Panc1 (cell line): ENCODE results near the gene ROR1. TPM values are rescaled to one million over a fixed set of nuclear protein-coding genes. Genes with fewer than 3 reads are reported as not detected.

Source experiments
- ATAC-seq: fragments of 200-7000 bp; cut with Tn5 transposase; 2 replicates; pipeline ENCODE4 v1.9.1; 2020; ENCODE audit warnings: mild to moderate bottlenecking, moderate library complexity
- BruUV-seq: library from RNA; stranded (reverse); fragments of 400-500 nt; replicated peaks from 2 replicates; lab custom pipeline; 2021; lab: Mats Ljungman, UMichigan
- CTCF ChIA-PET: fragments of 300-600 bp; sonication (Branson Sonifier 250); formaldehyde crosslinking; loops from one replicate; lab custom pipeline; 2022; ENCODE audit warnings: antibody characterized with exemption; lab: Charles Lee
- POLR2A ChIA-PET: fragments of 300-600 bp; sonication (Branson Sonifier 250); formaldehyde crosslinking; loops from one replicate; lab custom pipeline; 2022; ENCODE audit warnings: antibody characterized with exemption; lab: Charles Lee
- DNase-seq: peaks from one replicate; pipeline ENCODE4 v3.0.0-alpha.2; 2010; ENCODE audit warnings: low read depth, low spot score
- H3K27ac ChIP-seq: 2 replicates; pipeline ENCODE4 v1.5.1; 2011; ENCODE audit warnings: mild to moderate bottlenecking, low read length, inconsistent platforms
- H3K27me3 ChIP-seq: fragments of 200-500 bp; sonication (Bioruptor generic); 2 replicates; pipeline ENCODE4 v1.6.0; 2014; ENCODE audit warnings: low read length, inconsistent platforms; ENCODE audit not compliant: control insufficient read depth, insufficient read depth
- H3K36me3 ChIP-seq: fragments of 200-500 bp; sonication (Bioruptor generic); 2 replicates; pipeline ENCODE4 v1.5.1; 2014; ENCODE audit warnings: inconsistent platforms, mild to moderate bottlenecking, low read length, moderate library complexity; ENCODE audit not compliant: control insufficient read depth, insufficient read depth
- H3K4me1 ChIP-seq: 2 replicates; pipeline ENCODE4 v1.5.1; 2011; ENCODE audit warnings: inconsistent platforms, mild to moderate bottlenecking, low read length, moderate library complexity; ENCODE audit not compliant: control insufficient read depth, insufficient read depth
- H3K4me3 ChIP-seq, 2 experiments: 2 replicates each; pipeline ENCODE4 v1.5.1; 2011 to 2012; ENCODE audit warnings: low read depth in 2 of 2, low read length in 2 of 2, mild to moderate bottlenecking in 2 of 2, inconsistent platforms in 1 of 2, moderate library complexity in 1 of 2
- H3K9me3 ChIP-seq: fragments of 200-500 bp; sonication (Bioruptor generic); 2 replicates; pipeline ENCODE4 v1.5.1; 2014; ENCODE audit warnings: low read depth, mild to moderate bottlenecking, inconsistent platforms, low read length, moderate library complexity; ENCODE audit not compliant: control insufficient read depth, insufficient read depth
- CTCF ChIP-seq: fragments of 450-650 bp; IDR thresholded peaks from 2 replicates; pipeline ENCODE4 v1.5.1; 2017; ENCODE audit warnings: mild to moderate bottlenecking
- POLR2AphosphoS5 ChIP-seq: IDR thresholded peaks from 2 replicates; pipeline ENCODE4 v1.6.1; 2012; ENCODE audit warnings: mild to moderate bottlenecking, low read depth, low read length, moderate library complexity
- REST ChIP-seq, 2 experiments: IDR thresholded peaks; 2 replicates each; pipeline ENCODE4 v1.6.1; 2011 to 2012; ENCODE audit warnings: low read depth in 2 of 2, control low read depth in 1 of 2, low read length in 1 of 2, mild to moderate bottlenecking in 1 of 2, moderate library complexity in 1 of 2; ENCODE audit not compliant: insufficient read depth in 1 of 2
- SIN3A ChIP-seq: IDR thresholded peaks from 2 replicates; pipeline ENCODE4 v1.6.1; 2012; ENCODE audit warnings: low read depth, mild to moderate bottlenecking, low read length, moderate library complexity, borderline replicate concordance; ENCODE audit not compliant: insufficient read depth
- TCF7L2 ChIP-seq: IDR thresholded peaks from 2 replicates; pipeline ENCODE4 v1.6.1; 2011; ENCODE audit warnings: mild to moderate bottlenecking, low read depth, low read length, inconsistent platforms
- in situ Hi-C: cut with HindIII; loops from 2 replicates; pipeline ENCODE4 v1.10.0; 2016; ENCODE audit warnings: low sequenced_read_pairs, low pct_unique_long_range_greater_than_20kb
- intact Hi-C: fragments of 100-400 bp; cut with micrococcal nuclease; formaldehyde crosslinking; loops from one replicate; pipeline ENCODE4 v1.10.0; 2022; ENCODE audit not compliant: unreplicated experiment
- total RNA-seq: library from RNA; stranded (reverse); gene quantifications from one replicate; pipeline ENCODE4 v1.2.1, GENCODE V29; 2021; ENCODE audit not compliant: unreplicated experiment

The ROR1 gene
- total RNA-seq, 1 experiment from 2014 or later, result 19.3 TPM

- H3K27ac ChIP-seq, result no peak overlapping the region
- DNase-seq (no peak), ATAC-seq (no peak)
- POLR2A ChIA-PET, result no interaction called here
- peaks cover 10% of the 10 kb centered on the region; the same call in 1 of the 2 replicates for H3K4me1 ChIP-seq
- H3K27me3 ChIP-seq, result no peaks in the 10 kb centered on the region
- no peak overlapping the region for H3K4me3 ChIP-seq
- BruUV-seq, result no TSS peak
- CTCF ChIA-PET, result interaction anchor here (0.9 kb wide), 1 partner anchor 245 kb away, joined by 6 read pairs; no protein-coding TSS in a partner anchor
- no peaks in the 10 kb centered on the region for H3K9me3 ChIP-seq
- H3K36me3 ChIP-seq, result no peaks in the 10 kb centered on the region
- intact Hi-C loops, result loop anchor here (10.0 kb wide), 1 partner anchor 308 kb away; no protein-coding TSS in a partner anchor
- TF ChIP-seq REST (IDR thresholded peaks at IDR 0.05; ENCODE audit: insufficient read depth in 1 of 2, low read depth in 2 of 2, low read length in 1 of 2) (no peak), CTCF (no peak), POLR2AphosphoS5 (no peak), SIN3A (no peak), TCF7L2 (no peak)
- in situ Hi-C loops, result no loop called here
Observed at GRCh38 chr1:63936801-63937200, 163.0 kb downstream of the ROR1 start.

- no TSS peak for BruUV-seq
- ATAC-seq, result no peak
- POLR2A ChIA-PET, result no interaction called here
- no peak overlapping the region for H3K4me3 ChIP-seq
- DNase-seq, result no peak
- H3K27me3 ChIP-seq, result no peaks in the 10 kb centered on the region
- in situ Hi-C loops, result no loop called here
- intact Hi-C loops, result loop anchor here (10.0 kb wide), 1 partner anchor 307 kb away; no protein-coding TSS in a partner anchor
- H3K4me1 ChIP-seq, result peaks cover 10% of the 10 kb centered on the region; the same call in 1 of the 2 replicates
- no peaks in the 10 kb centered on the region for H3K9me3 ChIP-seq
- no peak overlapping the region for H3K27ac ChIP-seq
- CTCF ChIA-PET, result no interaction called here
- no peaks in the 10 kb centered on the region for H3K36me3 ChIP-seq
- TF ChIP-seq REST (IDR thresholded peaks at IDR 0.05; ENCODE audit: insufficient read depth in 1 of 2, low read depth in 2 of 2, low read length in 1 of 2) (no peak), SIN3A (no peak), CTCF (no peak), POLR2AphosphoS5 (no peak), TCF7L2 (no peak)
Observed at GRCh38 chr1:63937461-63938022, 163.7 kb downstream of the ROR1 start.
